Measurements from ENCODE around the gene ERC1. TPM values are rescaled to one million over a fixed set of nuclear protein-coding genes. Genes with fewer than 3 reads are reported as not detected.

The ERC1 gene
- total RNA-seq, 1 experiment from 2014 or later = 55.1 TPM

DNA sequence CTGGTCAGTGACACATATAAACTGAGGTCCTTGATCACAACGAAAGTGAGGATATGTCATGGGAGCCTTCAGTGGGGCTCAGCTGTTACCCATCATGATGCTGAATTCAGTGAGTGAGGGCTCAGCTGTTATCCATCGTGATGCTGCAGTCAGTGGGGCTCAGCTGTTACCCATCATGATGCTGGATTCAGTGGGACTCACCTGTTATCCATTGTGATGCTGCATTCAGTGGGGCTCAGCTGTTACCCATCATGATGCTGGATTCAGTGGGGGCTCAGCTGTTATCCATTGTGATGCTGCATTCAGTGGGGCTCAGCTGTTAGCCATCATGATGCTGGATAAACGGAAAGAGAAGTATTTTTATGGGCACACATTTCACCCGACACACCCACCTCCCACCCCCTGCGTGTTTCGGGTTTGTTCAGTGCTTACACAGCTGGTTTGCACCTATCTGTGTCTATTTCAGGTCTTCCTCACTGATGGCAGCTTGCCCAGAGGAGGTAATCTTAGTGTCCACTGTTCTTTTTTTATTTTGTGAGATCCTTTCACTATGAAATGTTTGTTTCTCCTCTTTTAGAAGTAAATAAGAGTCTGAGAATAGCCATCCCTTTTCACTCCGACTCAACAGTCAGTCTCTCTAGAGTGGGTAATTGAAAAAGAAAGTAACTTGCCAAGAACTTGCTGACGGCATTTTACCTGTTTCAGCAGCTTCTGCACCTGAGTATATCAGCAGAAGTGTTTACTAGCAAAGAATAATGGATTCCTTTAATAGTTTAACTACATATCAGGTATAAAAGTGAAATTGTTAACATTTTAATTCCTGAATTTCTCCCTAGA, 183.0 kb downstream of the ERC1 start:
- no peak overlapping the region for H3K4me3 Mint-ChIP-seq (ENCODE audit: unreplicated experiment)

DNA sequence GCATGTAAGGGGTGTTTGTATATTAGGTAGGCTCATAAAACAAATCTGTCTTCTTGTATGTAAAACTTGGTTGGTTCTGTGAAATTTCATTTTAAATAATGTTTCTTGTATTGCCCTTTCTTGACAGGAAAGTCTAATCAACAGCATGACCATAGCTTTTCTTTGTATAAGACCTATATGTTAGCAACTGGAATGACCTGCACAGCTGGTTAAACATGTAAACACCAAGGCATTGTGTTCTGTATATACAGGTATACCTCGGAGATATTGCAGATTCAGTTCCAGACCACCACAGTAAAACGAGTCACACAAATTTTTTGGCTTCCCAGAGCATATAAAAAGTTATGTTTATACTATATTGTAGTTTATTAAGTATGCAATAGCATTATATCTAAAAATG, 183.6 kb downstream of the ERC1 start:
- Mint-ChIP-seq H3K4me3 (ENCODE audit: unreplicated experiment) (no peak overlapping the region), H3K27ac (ENCODE audit: low read depth, unreplicated experiment) (no peak overlapping the region), H3K4me1 (ENCODE audit: insufficient read depth, unreplicated experiment) (no peaks in the 10 kb centered on the region), H3K9me3 (ENCODE audit: unreplicated experiment) (no peaks in the 10 kb centered on the region), H3K27me3 (ENCODE audit: insufficient read depth, unreplicated experiment) (no peaks in the 10 kb centered on the region), H3K36me3 (ENCODE audit: insufficient read depth, unreplicated experiment) (peaks cover 6% of the 10 kb centered on the region)
- TF ChIP-seq, protein P1, sequence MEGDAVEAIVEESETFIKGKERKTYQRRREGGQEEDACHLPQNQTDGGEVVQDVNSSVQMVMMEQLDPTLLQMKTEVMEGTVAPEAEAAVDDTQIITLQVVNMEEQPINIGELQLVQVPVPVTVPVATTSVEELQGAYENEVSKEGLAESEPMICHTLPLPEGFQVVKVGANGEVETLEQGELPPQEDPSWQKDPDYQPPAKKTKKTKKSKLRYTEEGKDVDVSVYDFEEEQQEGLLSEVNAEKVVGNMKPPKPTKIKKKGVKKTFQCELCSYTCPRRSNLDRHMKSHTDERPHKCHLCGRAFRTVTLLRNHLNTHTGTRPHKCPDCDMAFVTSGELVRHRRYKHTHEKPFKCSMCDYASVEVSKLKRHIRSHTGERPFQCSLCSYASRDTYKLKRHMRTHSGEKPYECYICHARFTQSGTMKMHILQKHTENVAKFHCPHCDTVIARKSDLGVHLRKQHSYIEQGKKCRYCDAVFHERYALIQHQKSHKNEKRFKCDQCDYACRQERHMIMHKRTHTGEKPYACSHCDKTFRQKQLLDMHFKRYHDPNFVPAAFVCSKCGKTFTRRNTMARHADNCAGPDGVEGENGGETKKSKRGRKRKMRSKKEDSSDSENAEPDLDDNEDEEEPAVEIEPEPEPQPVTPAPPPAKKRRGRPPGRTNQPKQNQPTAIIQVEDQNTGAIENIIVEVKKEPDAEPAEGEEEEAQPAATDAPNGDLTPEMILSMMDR (IDR thresholded peaks at IDR 0.05; ENCODE audit: unreplicated experiment) = no peak
- no peak for DNase-seq (ENCODE audit: unreplicated experiment)
- BruUV-seq (replicated peaks) = no TSS peak
- ChIA-PET CTCF (no interaction called here), POLR2A (interaction anchor here (1.0 kb wide), 1 partner anchor 13 kb away, joined by 3 read pairs; no protein-coding TSS in a partner anchor)
- intact Hi-C loops (cut with micrococcal nuclease) = no loop called here

More for the DNA sequence above, 183.0 kb downstream of the ERC1 start:
- ChIA-PET POLR2A (interaction anchor here (1.0 kb wide), 1 partner anchor 14 kb away, joined by 3 read pairs; no protein-coding TSS in a partner anchor), CTCF (interaction anchor here (1.2 kb wide), 1 partner anchor 56 kb away, joined by 3 read pairs; no protein-coding TSS in a partner anchor)
- no peaks in the 10 kb centered on the region for H3K27me3 Mint-ChIP-seq (ENCODE audit: insufficient read depth, unreplicated experiment)
- no peaks in the 10 kb centered on the region for H3K4me1 Mint-ChIP-seq (ENCODE audit: insufficient read depth, unreplicated experiment)
- no peaks in the 10 kb centered on the region for H3K9me3 Mint-ChIP-seq (ENCODE audit: unreplicated experiment)
- intact Hi-C loops (cut with micrococcal nuclease) = no loop called here
- peaks cover 13% of the 10 kb centered on the region for H3K36me3 Mint-ChIP-seq (ENCODE audit: insufficient read depth, unreplicated experiment)
- TF ChIP-seq, protein P1 (IDR thresholded peaks at IDR 0.05; ENCODE audit: unreplicated experiment) = no peak
- no peak overlapping the region for H3K27ac Mint-ChIP-seq (ENCODE audit: low read depth, unreplicated experiment)
- no TSS peak for BruUV-seq (replicated peaks)
- DNase-seq (ENCODE audit: unreplicated experiment) = no peak

- CTCF ChIA-PET = interaction anchor here (1.7 kb wide), 1 partner anchor 13 kb away, joined by 7 read pairs; no protein-coding TSS in a partner anchor
- Mint-ChIP-seq H3K9me3 (ENCODE audit: unreplicated experiment) (no peaks in the 10 kb centered on the region), H3K27me3 (ENCODE audit: insufficient read depth, unreplicated experiment) (no peaks in the 10 kb centered on the region), H3K36me3 (ENCODE audit: insufficient read depth, unreplicated experiment) (peaks cover 11% of the 10 kb centered on the region), H3K4me1 (ENCODE audit: insufficient read depth, unreplicated experiment) (no peaks in the 10 kb centered on the region), H3K4me3 (ENCODE audit: unreplicated experiment) (no peak overlapping the region), H3K27ac (ENCODE audit: low read depth, unreplicated experiment) (no peak overlapping the region)
- TF ChIP-seq, protein P1 (IDR thresholded peaks at IDR 0.05; ENCODE audit: unreplicated experiment) = no peak
- BruUV-seq (replicated peaks) = no TSS peak
- intact Hi-C loops (cut with micrococcal nuclease) = no loop called here
- POLR2A ChIA-PET = interaction anchor here (1.8 kb wide), 1 partner anchor 26 kb away, joined by 4 read pairs; no protein-coding TSS in a partner anchor
- DNase-seq (ENCODE audit: unreplicated experiment) = no peak
These were observed 185.2 kb downstream of the ERC1 start for GRCh38 chr12:1176191-1176590.

GRCh38 chr12:1179128-1179527, 188.1 kb downstream of the ERC1 start:
- H3K36me3 Mint-ChIP-seq (ENCODE audit: insufficient read depth, unreplicated experiment) = peaks cover 27% of the 10 kb centered on the region
- DNase-seq (ENCODE audit: unreplicated experiment) = no peak

More at GRCh38 chr12:1179128-1179527, 188.1 kb downstream of the ERC1 start:
- no TSS peak for BruUV-seq (replicated peaks)
- ChIA-PET POLR2A (no interaction called here), CTCF (interaction anchor here (0.7 kb wide), 1 partner anchor 20 kb away, joined by 4 read pairs; no protein-coding TSS in a partner anchor)
- TF ChIP-seq, protein P1 (IDR thresholded peaks at IDR 0.05; ENCODE audit: unreplicated experiment) = no peak
- Mint-ChIP-seq H3K4me1 (ENCODE audit: insufficient read depth, unreplicated experiment) (no peaks in the 10 kb centered on the region), H3K4me3 (ENCODE audit: unreplicated experiment) (no peak overlapping the region), H3K27ac (ENCODE audit: low read depth, unreplicated experiment) (no peak overlapping the region), H3K9me3 (ENCODE audit: unreplicated experiment) (no peaks in the 10 kb centered on the region), H3K27me3 (ENCODE audit: insufficient read depth, unreplicated experiment) (no peaks in the 10 kb centered on the region)
- intact Hi-C loops (cut with micrococcal nuclease) = no loop called here
